Neural cell (in vitro differentiated cells): Measurements from ENCODE around the gene ZNF385D. TPM values are rescaled to one million over a fixed set of nuclear protein-coding genes. Genes with fewer than 3 reads are reported as not detected.

ENCODE experiments used
- H2AFZ ChIP-seq: fragments of 200-600, 300-800 bp; sonication (generic), shearing (Covaris generic); 2 replicates; pipeline ENCODE4 v1.6.0; 2014; ENCODE audit warnings: low read depth, mild to moderate bottlenecking, antibody characterized with exemption, low read length, moderate library complexity
- H3F3A ChIP-seq: fragments of 200-600 bp; shearing (Covaris generic); 2 replicates; pipeline ENCODE4 v1.6.1; 2016; ENCODE audit warnings: mild to moderate bottlenecking, moderate library complexity, mixed read lengths, antibody characterized with exemption, low read length; ENCODE audit not compliant: insufficient read depth, poor library complexity, severe bottlenecking
- H3K27ac ChIP-seq: fragments of 200-600, 300-800 bp; sonication (generic), shearing (Covaris generic); 2 replicates; pipeline ENCODE4 v1.5.1; 2014; ENCODE audit warnings: mild to moderate bottlenecking, low read length, moderate library complexity
- H3K27me3 ChIP-seq: fragments of 300-800, 200-600 bp; sonication (generic), shearing (Covaris generic); 2 replicates; pipeline ENCODE4 v1.6.0; 2014; ENCODE audit warnings: mild to moderate bottlenecking, low read depth, low read length, moderate library complexity; ENCODE audit not compliant: insufficient read depth
- H3K36me3 ChIP-seq: fragments of 300-800, 200-600 bp; sonication (generic), shearing (Covaris generic); 2 replicates; pipeline ENCODE4 v1.5.1; 2014; ENCODE audit warnings: mild to moderate bottlenecking, antibody characterized with exemption, low read length, moderate library complexity; ENCODE audit not compliant: insufficient read depth
- H3K4me2 ChIP-seq: fragments of 300-800, 200-600 bp; sonication (generic), shearing (Covaris generic); 2 replicates; pipeline ENCODE4 v1.6.0; 2014; ENCODE audit warnings: mild to moderate bottlenecking, low read length
- H3K4me3 ChIP-seq: fragments of 300-800, 200-600 bp; sonication (generic), shearing (Covaris generic); 2 replicates; pipeline ENCODE4 v1.5.1; 2014; ENCODE audit warnings: mild to moderate bottlenecking, low read length, moderate library complexity
- H3K79me2 ChIP-seq: fragments of 200-600 bp; shearing (Covaris generic); replicated peaks from 2 replicates; pipeline ENCODE4 v1.6.0; 2014; ENCODE audit warnings: mild to moderate bottlenecking, low read length, moderate library complexity; ENCODE audit not compliant: insufficient read depth
- H3K9ac ChIP-seq: fragments of 300-800, 200-600 bp; sonication (generic), shearing (Covaris generic); 2 replicates; pipeline ENCODE4 v1.6.1; 2016; ENCODE audit warnings: mild to moderate bottlenecking, low read length, mixed read lengths
- H3K9me2 ChIP-seq: fragments of 200-600 bp; shearing (Covaris generic); 2 replicates; pipeline ENCODE4 v1.6.1; 2016; ENCODE audit warnings: mild to moderate bottlenecking, low read length, mixed read lengths; ENCODE audit not compliant: insufficient read depth
- H3K9me3 ChIP-seq: fragments of 200-600, 300-800 bp; sonication (generic), shearing (Covaris generic); 2 replicates; pipeline ENCODE4 v1.6.1; 2016; ENCODE audit warnings: mild to moderate bottlenecking, mixed run types, low read length, moderate library complexity, mixed read lengths
- H4K20me1 ChIP-seq: fragments of 200-600 bp; shearing (Covaris generic); 2 replicates; pipeline ENCODE4 v1.6.1; 2016; ENCODE audit warnings: mild to moderate bottlenecking, mixed run types; ENCODE audit not compliant: insufficient read depth
- EP300 ChIP-seq: fragments of 450-650 bp; conservative IDR thresholded peaks from 2 replicates; pipeline ENCODE4 v1.6.1; 2014; ENCODE audit warnings: antibody characterized with exemption, mild to moderate bottlenecking, moderate library complexity; ENCODE audit not compliant: poor library complexity, severe bottlenecking
- EZH2 ChIP-seq: fragments of 200-600, 300-800 bp; shearing (Covaris generic), sonication (generic); IDR thresholded peaks from 2 replicates; pipeline ENCODE4 v1.6.1; 2014; ENCODE audit warnings: antibody characterized with exemption, low read length, borderline replicate concordance, mild to moderate bottlenecking; ENCODE audit not compliant: insufficient read depth, poor library complexity, severe bottlenecking
- MXI1 ChIP-seq: fragments of 450-650 bp; conservative IDR thresholded peaks from 2 replicates; pipeline ENCODE4 v1.6.1; 2014; ENCODE audit warnings: antibody characterized with exemption, mild to moderate bottlenecking; ENCODE audit not compliant: poor library complexity, severe bottlenecking
- POLR2AphosphoS5 ChIP-seq: IDR thresholded peaks from 2 replicates; pipeline ENCODE4 v1.6.1; 2012
- RAD21 ChIP-seq: fragments of 450-650 bp; conservative IDR thresholded peaks from 2 replicates; pipeline ENCODE4 v1.6.1; 2014; ENCODE audit warnings: antibody characterized with exemption, mild to moderate bottlenecking, moderate library complexity
- SMC3 ChIP-seq: fragments of 450-650 bp; conservative IDR thresholded peaks from 2 replicates; pipeline ENCODE4 v1.6.1; 2014; ENCODE audit warnings: antibody characterized with exemption, mild to moderate bottlenecking, moderate library complexity; ENCODE audit not compliant: poor library complexity
- TAF1 ChIP-seq: IDR thresholded peaks from 2 replicates; pipeline ENCODE4 v1.6.1; 2012; ENCODE audit warnings: low read depth
- polyA plus RNA-seq: library from polyadenylated mRNA; depleted of rRNA; stranded (reverse); fragments of >200 nt; gene quantifications from 2 replicates; pipeline ENCODE4 v1.2.3, GENCODE V29; 2014
- TF ChIP-seq, protein P1 (sequence below): IDR thresholded peaks from 2 replicates; pipeline ENCODE4 v1.6.1; 2012; ENCODE audit warnings: borderline replicate concordance
- TF ChIP-seq, protein P2 (sequence below): fragments of 450-650 bp; IDR thresholded peaks from 2 replicates; pipeline ENCODE4 v1.5.1; 2014; ENCODE audit warnings: antibody characterized with exemption, mild to moderate bottlenecking, moderate library complexity; ENCODE audit not compliant: poor library complexity, severe bottlenecking

ZNF385D gene
- polyA plus RNA-seq, 1 donor from 2014 or later: 3.4 TPM

DNA sequence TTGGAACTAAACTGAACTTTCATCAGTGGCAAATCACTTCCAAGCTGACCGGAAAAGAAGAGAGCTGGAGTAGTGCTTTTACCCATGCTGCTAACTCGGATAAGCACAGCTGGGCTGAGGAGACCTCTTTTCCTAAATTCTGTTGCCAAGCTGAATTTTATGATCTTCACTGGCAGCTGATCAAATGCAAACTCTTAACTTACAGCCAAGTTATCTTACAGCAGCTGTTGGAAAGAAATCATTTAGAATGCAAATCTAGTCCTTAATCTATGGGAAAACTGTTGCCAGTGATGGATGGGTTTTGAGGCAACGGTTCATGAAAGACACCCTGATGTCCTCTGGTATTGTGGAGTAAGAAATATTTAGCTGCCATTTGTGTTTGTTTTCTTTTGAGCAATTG, 216.5 kb downstream of the ZNF385D start:
- H3K4me3 ChIP-seq: no peak overlapping the region
- no peak overlapping the region for H3K9ac ChIP-seq
- no peaks in the 10 kb centered on the region for H3K27me3 ChIP-seq
- no peaks in the 10 kb centered on the region for H4K20me1 ChIP-seq
- H3F3A ChIP-seq: no peaks in the 10 kb centered on the region
- no peak overlapping the region for H3K4me2 ChIP-seq
- H3K27ac ChIP-seq: no peak overlapping the region
- TF ChIP-seq TAF1 (no peak), EZH2 (no peak), POLR2AphosphoS5 (no peak), SMC3 (no peak), RAD21 (no peak), EP300 (no peak), MXI1 (no peak)
- TF ChIP-seq, protein P1, sequence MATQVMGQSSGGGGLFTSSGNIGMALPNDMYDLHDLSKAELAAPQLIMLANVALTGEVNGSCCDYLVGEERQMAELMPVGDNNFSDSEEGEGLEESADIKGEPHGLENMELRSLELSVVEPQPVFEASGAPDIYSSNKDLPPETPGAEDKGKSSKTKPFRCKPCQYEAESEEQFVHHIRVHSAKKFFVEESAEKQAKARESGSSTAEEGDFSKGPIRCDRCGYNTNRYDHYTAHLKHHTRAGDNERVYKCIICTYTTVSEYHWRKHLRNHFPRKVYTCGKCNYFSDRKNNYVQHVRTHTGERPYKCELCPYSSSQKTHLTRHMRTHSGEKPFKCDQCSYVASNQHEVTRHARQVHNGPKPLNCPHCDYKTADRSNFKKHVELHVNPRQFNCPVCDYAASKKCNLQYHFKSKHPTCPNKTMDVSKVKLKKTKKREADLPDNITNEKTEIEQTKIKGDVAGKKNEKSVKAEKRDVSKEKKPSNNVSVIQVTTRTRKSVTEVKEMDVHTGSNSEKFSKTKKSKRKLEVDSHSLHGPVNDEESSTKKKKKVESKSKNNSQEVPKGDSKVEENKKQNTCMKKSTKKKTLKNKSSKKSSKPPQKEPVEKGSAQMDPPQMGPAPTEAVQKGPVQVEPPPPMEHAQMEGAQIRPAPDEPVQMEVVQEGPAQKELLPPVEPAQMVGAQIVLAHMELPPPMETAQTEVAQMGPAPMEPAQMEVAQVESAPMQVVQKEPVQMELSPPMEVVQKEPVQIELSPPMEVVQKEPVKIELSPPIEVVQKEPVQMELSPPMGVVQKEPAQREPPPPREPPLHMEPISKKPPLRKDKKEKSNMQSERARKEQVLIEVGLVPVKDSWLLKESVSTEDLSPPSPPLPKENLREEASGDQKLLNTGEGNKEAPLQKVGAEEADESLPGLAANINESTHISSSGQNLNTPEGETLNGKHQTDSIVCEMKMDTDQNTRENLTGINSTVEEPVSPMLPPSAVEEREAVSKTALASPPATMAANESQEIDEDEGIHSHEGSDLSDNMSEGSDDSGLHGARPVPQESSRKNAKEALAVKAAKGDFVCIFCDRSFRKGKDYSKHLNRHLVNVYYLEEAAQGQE: no peak
- TF ChIP-seq, protein P2, sequence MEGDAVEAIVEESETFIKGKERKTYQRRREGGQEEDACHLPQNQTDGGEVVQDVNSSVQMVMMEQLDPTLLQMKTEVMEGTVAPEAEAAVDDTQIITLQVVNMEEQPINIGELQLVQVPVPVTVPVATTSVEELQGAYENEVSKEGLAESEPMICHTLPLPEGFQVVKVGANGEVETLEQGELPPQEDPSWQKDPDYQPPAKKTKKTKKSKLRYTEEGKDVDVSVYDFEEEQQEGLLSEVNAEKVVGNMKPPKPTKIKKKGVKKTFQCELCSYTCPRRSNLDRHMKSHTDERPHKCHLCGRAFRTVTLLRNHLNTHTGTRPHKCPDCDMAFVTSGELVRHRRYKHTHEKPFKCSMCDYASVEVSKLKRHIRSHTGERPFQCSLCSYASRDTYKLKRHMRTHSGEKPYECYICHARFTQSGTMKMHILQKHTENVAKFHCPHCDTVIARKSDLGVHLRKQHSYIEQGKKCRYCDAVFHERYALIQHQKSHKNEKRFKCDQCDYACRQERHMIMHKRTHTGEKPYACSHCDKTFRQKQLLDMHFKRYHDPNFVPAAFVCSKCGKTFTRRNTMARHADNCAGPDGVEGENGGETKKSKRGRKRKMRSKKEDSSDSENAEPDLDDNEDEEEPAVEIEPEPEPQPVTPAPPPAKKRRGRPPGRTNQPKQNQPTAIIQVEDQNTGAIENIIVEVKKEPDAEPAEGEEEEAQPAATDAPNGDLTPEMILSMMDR: no peak
- H3K79me2 ChIP-seq: no peaks in the 10 kb centered on the region
- no peaks in the 10 kb centered on the region for H3K9me2 ChIP-seq
- H3K36me3 ChIP-seq: no peaks in the 10 kb centered on the region
- no peak overlapping the region for H2AFZ ChIP-seq
- H3K9me3 ChIP-seq: no peaks in the 10 kb centered on the region

DNA sequence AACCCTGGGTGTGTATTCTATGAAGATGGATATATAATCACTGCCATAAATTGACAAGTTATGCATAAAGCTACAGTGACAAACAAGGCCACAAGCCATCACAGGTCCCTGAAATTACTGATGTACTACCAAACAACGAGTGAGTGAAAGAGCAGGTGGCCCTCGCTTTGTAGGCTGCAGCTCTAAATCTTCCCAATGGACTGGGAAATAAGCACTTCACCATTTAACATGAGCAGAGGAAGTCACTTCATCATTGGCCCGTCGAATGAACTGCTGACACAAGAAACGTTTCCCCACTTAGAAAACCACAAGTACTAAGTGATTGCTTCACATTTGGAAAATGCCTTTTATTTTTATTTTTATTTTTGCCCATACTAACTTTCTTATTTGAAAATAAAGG, 218.0 kb downstream of the ZNF385D start:
- TF ChIP-seq, protein P2: no peak
- no peak for TF ChIP-seq POLR2AphosphoS5
- TF ChIP-seq EP300: no peak
- TF ChIP-seq EZH2: no peak
- TF ChIP-seq MXI1: no peak
- no peak for TF ChIP-seq TAF1
- H3K27me3 ChIP-seq: no peaks in the 10 kb centered on the region
- H3K4me3 ChIP-seq: no peak overlapping the region

More for the DNA sequence above, 218.0 kb downstream of the ZNF385D start:
- H3K79me2 ChIP-seq: no peaks in the 10 kb centered on the region
- no peaks in the 10 kb centered on the region for H3K36me3 ChIP-seq
- no peak overlapping the region for H2AFZ ChIP-seq
- H3K4me2 ChIP-seq: no peak overlapping the region
- no peaks in the 10 kb centered on the region for H3F3A ChIP-seq
- no peaks in the 10 kb centered on the region for H3K9me3 ChIP-seq
- H3K27ac ChIP-seq: no peak overlapping the region
- no peak overlapping the region for H3K9ac ChIP-seq
- H4K20me1 ChIP-seq: no peaks in the 10 kb centered on the region
- H3K9me2 ChIP-seq: no peaks in the 10 kb centered on the region
